Liver (tissue), 9 donors: ENCODE data around the gene SV2B. TPM values are rescaled to one million over a fixed set of nuclear protein-coding genes. Genes with fewer than 3 reads are reported as not detected.

ENCODE experiments used
- DNase-seq: peaks from one replicate; pipeline ENCODE4 v3.0.0-alpha.2; 2017; ENCODE audit warnings: low spot score
- H3K27ac ChIP-seq, 2 donors: one replicate each; pipeline ENCODE4 v1.7.0; 2013; ENCODE audit warnings: inconsistent platforms in 2 of 2, low read length in 2 of 2, control low read depth in 1 of 2, low read depth in 1 of 2, mild to moderate bottlenecking in 1 of 2
- H3K27me3 ChIP-seq, 4 donors: one replicate each; pipeline versions ENCODE4 v1.6.1 to v1.7.0; 2013; ENCODE audit warnings: low read length in 3 of 4, inconsistent platforms in 1 of 4, mild to moderate bottlenecking in 1 of 4, moderate library complexity in 1 of 4; ENCODE audit not compliant: control insufficient read depth in 4 of 4, insufficient read depth in 4 of 4
- H3K36me3 ChIP-seq, 4 donors: one replicate each; pipeline versions ENCODE4 v1.6.1 to v1.7.0; 2013; ENCODE audit warnings: low read length in 3 of 4, mild to moderate bottlenecking in 3 of 4, low read depth in 1 of 4, moderate library complexity in 1 of 4; ENCODE audit not compliant: control insufficient read depth in 4 of 4, insufficient read depth in 3 of 4
- H3K4me1 ChIP-seq, 4 donors: one replicate each; pipeline versions ENCODE4 v1.6.1 to v1.7.0; 2013; ENCODE audit warnings: low read length in 3 of 4, mild to moderate bottlenecking in 3 of 4, moderate library complexity in 1 of 4; ENCODE audit not compliant: control insufficient read depth in 4 of 4, insufficient read depth in 4 of 4
- H3K4me3 ChIP-seq, 3 donors: one replicate each; pipeline versions ENCODE4 v1.6.1 to v1.7.0; 2013; ENCODE audit warnings: low read length in 3 of 3, control low read depth in 1 of 3, low read depth in 1 of 3, mild to moderate bottlenecking in 1 of 3
- H3K9ac ChIP-seq, 2 donors: one replicate each; pipeline ENCODE4 v1.7.0; 2013; ENCODE audit warnings: low read length in 2 of 2, mild to moderate bottlenecking in 2 of 2, moderate library complexity in 2 of 2, control low read depth in 1 of 2, low read depth in 1 of 2
- H3K9me3 ChIP-seq, 4 donors: one replicate each; pipeline versions ENCODE4 v1.6.1 to v1.7.0; 2013; ENCODE audit warnings: low read length in 3 of 4; ENCODE audit not compliant: control insufficient read depth in 4 of 4
- EGR1 ChIP-seq, 2 donors: IDR thresholded peaks; 2 replicates each; pipeline ENCODE4 v1.6.1; 2016 to 2018; ENCODE audit warnings: antibody characterized with exemption in 2 of 2, low read depth in 2 of 2
- FOXA1 ChIP-seq: IDR thresholded peaks from 2 replicates; pipeline ENCODE4 v1.6.1; 2016; ENCODE audit warnings: antibody characterized with exemption
- FOXA2 ChIP-seq: IDR thresholded peaks from 2 replicates; pipeline ENCODE4 v1.6.1; 2016; ENCODE audit warnings: antibody characterized with exemption
- GABPA ChIP-seq, 2 donors: IDR thresholded peaks in 1 of 2; conservative IDR thresholded peaks in 1 of 2; 2 replicates each; pipeline ENCODE4 v1.6.1; 2016; ENCODE audit warnings: antibody characterized with exemption in 2 of 2, mild to moderate bottlenecking in 1 of 2, moderate library complexity in 1 of 2
- HNF4A ChIP-seq, 2 donors: conservative IDR thresholded peaks; 2 replicates each; pipeline ENCODE4 v1.6.1; 2016; ENCODE audit warnings: antibody characterized with exemption in 2 of 2, mild to moderate bottlenecking in 2 of 2
- HNF4G ChIP-seq: IDR thresholded peaks from 2 replicates; pipeline ENCODE4 v1.6.1; 2016; ENCODE audit warnings: antibody characterized with exemption
- JUND ChIP-seq, 2 donors: IDR thresholded peaks; 2 replicates each; pipeline ENCODE4 v1.6.1; 2016; ENCODE audit warnings: antibody characterized with exemption in 2 of 2
- MAX ChIP-seq: IDR thresholded peaks from 2 replicates; pipeline ENCODE4 v1.6.1; 2016; ENCODE audit warnings: antibody characterized with exemption
- NR2F2 ChIP-seq: IDR thresholded peaks from 2 replicates; pipeline ENCODE4 v1.6.1; 2016; ENCODE audit warnings: antibody characterized with exemption
- RAD21 ChIP-seq, 2 donors: IDR thresholded peaks; 2 replicates each; pipeline ENCODE4 v1.6.1; 2016; ENCODE audit warnings: antibody characterized with exemption in 2 of 2, mild to moderate bottlenecking in 2 of 2
- RXRA ChIP-seq, 2 donors: IDR thresholded peaks; 2 replicates each; pipeline ENCODE4 v1.6.1; 2017 to 2018; ENCODE audit warnings: antibody characterized with exemption in 2 of 2, mild to moderate bottlenecking in 1 of 2
- SP1 ChIP-seq: IDR thresholded peaks from 2 replicates; pipeline ENCODE4 v1.6.1; 2018; ENCODE audit warnings: antibody characterized with exemption, mild to moderate bottlenecking
- TAF1 ChIP-seq: conservative IDR thresholded peaks from 2 replicates; pipeline ENCODE4 v1.6.1; 2016; ENCODE audit warnings: antibody characterized with exemption, mild to moderate bottlenecking
- YY1 ChIP-seq: IDR thresholded peaks from 2 replicates; pipeline ENCODE4 v1.6.1; 2016; ENCODE audit warnings: antibody characterized with exemption, mild to moderate bottlenecking
- ZBTB33 ChIP-seq: IDR thresholded peaks from 2 replicates; pipeline ENCODE4 v1.6.1; 2016; ENCODE audit warnings: antibody characterized with exemption
- WGBS: extraction: QIAGEN DNeasy Blood & Tissue Kit; methylation state at CpG from one replicate; pipeline ENCODE4 v1.1.7; 2013; 5-methylcytosine and 5-hydroxymethylcytosine counted together
- polyA plus RNA-seq, 2 donors: library from polyadenylated mRNA; stranded (reverse) in 1 of 2; unstranded in 1 of 2; fragments of 200-250 nt in 1 of 2; fragments of >200 nt in 1 of 2; fragmentation: Nextera tagmentation in 1 of 2; extraction: Ambion mirVana in 1 of 2; gene quantifications; one replicate each; pipeline versions ENCODE4 v1.2.1 to v1.2.3, GENCODE V29; 2013 to 2015
- total RNA-seq, 2 donors: library from RNA; depleted of rRNA; stranded (reverse); fragments of >200 nt; gene quantifications; one replicate each; pipeline ENCODE4 v1.2.3, GENCODE V29; 2014
- TF ChIP-seq, protein P1 (sequence below): fragments of 150-350 bp; IDR thresholded peaks from 2 replicates; pipeline ENCODE4 v1.5.1; 2017; ENCODE audit warnings: improper control_type of control experiment, low read depth, low read length; ENCODE audit not compliant: missing input control
- TF ChIP-seq, protein P2 (sequence below): IDR thresholded peaks from 2 replicates; pipeline ENCODE4 v1.6.1; 2016; ENCODE audit warnings: antibody characterized with exemption, mild to moderate bottlenecking
- TF ChIP-seq, protein P3 (sequence below): IDR thresholded peaks from 2 replicates; pipeline ENCODE4 v1.6.1; 2016; ENCODE audit warnings: antibody characterized with exemption
- donor health status: healthy.
- donor health status: healthy.
- donor health status: healthy.
- donor health status: healthy.
- donor health status: healthy.

SV2B gene
- total and polyA plus RNA-seq, 4 donors = 0.08 to 0.16 (median 0.09) TPM; not detected in 1

GRCh38 chr15:91348752-91349500 lies 248.9 kb downstream of the SV2B start:
- no peak for TF ChIP-seq YY1
- TF ChIP-seq FOXA1 = no peak
- TF ChIP-seq GABPA (IDR thresholded peaks at IDR 0.05 in 1 of 2, conservative IDR thresholded peaks at IDR 0.05 in 1 of 2) = no peak
- no peak for TF ChIP-seq HNF4A (conservative IDR thresholded peaks at IDR 0.05)
- no peak for TF ChIP-seq HNF4G
- no peak for TF ChIP-seq FOXA2
- TF ChIP-seq ZBTB33 = no peak
- TF ChIP-seq SP1 = no peak
- TF ChIP-seq, protein P1, sequence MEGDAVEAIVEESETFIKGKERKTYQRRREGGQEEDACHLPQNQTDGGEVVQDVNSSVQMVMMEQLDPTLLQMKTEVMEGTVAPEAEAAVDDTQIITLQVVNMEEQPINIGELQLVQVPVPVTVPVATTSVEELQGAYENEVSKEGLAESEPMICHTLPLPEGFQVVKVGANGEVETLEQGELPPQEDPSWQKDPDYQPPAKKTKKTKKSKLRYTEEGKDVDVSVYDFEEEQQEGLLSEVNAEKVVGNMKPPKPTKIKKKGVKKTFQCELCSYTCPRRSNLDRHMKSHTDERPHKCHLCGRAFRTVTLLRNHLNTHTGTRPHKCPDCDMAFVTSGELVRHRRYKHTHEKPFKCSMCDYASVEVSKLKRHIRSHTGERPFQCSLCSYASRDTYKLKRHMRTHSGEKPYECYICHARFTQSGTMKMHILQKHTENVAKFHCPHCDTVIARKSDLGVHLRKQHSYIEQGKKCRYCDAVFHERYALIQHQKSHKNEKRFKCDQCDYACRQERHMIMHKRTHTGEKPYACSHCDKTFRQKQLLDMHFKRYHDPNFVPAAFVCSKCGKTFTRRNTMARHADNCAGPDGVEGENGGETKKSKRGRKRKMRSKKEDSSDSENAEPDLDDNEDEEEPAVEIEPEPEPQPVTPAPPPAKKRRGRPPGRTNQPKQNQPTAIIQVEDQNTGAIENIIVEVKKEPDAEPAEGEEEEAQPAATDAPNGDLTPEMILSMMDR = no peak
- TF ChIP-seq EGR1 (IDR thresholded peaks at IDR 0.05; ENCODE audit: low read depth in 2 of 2) = no peak
- no peak for TF ChIP-seq MAX
- no peak for TF ChIP-seq TAF1
- TF ChIP-seq JUND (IDR thresholded peaks at IDR 0.05) = no peak
- no peak for TF ChIP-seq RAD21 (IDR thresholded peaks at IDR 0.05)
- TF ChIP-seq RXRA (IDR thresholded peaks at IDR 0.05) = no peak
- TF ChIP-seq NR2F2 = no peak
- TF ChIP-seq, protein P2, sequence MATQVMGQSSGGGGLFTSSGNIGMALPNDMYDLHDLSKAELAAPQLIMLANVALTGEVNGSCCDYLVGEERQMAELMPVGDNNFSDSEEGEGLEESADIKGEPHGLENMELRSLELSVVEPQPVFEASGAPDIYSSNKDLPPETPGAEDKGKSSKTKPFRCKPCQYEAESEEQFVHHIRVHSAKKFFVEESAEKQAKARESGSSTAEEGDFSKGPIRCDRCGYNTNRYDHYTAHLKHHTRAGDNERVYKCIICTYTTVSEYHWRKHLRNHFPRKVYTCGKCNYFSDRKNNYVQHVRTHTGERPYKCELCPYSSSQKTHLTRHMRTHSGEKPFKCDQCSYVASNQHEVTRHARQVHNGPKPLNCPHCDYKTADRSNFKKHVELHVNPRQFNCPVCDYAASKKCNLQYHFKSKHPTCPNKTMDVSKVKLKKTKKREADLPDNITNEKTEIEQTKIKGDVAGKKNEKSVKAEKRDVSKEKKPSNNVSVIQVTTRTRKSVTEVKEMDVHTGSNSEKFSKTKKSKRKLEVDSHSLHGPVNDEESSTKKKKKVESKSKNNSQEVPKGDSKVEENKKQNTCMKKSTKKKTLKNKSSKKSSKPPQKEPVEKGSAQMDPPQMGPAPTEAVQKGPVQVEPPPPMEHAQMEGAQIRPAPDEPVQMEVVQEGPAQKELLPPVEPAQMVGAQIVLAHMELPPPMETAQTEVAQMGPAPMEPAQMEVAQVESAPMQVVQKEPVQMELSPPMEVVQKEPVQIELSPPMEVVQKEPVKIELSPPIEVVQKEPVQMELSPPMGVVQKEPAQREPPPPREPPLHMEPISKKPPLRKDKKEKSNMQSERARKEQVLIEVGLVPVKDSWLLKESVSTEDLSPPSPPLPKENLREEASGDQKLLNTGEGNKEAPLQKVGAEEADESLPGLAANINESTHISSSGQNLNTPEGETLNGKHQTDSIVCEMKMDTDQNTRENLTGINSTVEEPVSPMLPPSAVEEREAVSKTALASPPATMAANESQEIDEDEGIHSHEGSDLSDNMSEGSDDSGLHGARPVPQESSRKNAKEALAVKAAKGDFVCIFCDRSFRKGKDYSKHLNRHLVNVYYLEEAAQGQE = no peak
- TF ChIP-seq, protein P3, sequence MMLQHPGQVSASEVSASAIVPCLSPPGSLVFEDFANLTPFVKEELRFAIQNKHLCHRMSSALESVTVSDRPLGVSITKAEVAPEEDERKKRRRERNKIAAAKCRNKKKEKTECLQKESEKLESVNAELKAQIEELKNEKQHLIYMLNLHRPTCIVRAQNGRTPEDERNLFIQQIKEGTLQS = no peak
- peaks cover 0 to 2% (median 0%) of the 10 kb centered on the region in 4 donors for H3K27me3 ChIP-seq
- no peaks in the 10 kb centered on the region for H3K4me1 ChIP-seq
- no peak overlapping the region for H3K9ac ChIP-seq
- no peak for DNase-seq
- no peak overlapping the region for H3K27ac ChIP-seq
- 60% methylated on average over 3 of the region's 3 CpGs for WGBS
- no peaks in the 10 kb centered on the region for H3K9me3 ChIP-seq
- H3K4me3 ChIP-seq = no peak overlapping the region
- H3K36me3 ChIP-seq = no peaks in the 10 kb centered on the region

Other genes starting within 250 kb of the SV2B start
- 100 to 1,000 TPM; 124 to 204 TPM for gene FURIN, start 231.7 kb upstream of the SV2B start, total RNA-seq
- gene FURIN, start 231.7 kb upstream of the SV2B start, polyA plus RNA-seq = 100 to 1,000 TPM; 102 to 258 TPM
- 10 to 100 TPM; 42.8 to 43.1 TPM for gene FES, start 215.8 kb upstream of the SV2B start, total RNA-seq
- 10 to 100 TPM; 12.1 to 14.7 TPM for gene FES, start 215.8 kb upstream of the SV2B start, polyA plus RNA-seq
- gene MAN2A2, start 197.0 kb upstream of the SV2B start, total RNA-seq = 100 to 1,000 TPM in 1 of 2 donors, 10 to 100 TPM in 1; 73.9 to 111 TPM
- gene MAN2A2, start 197.0 kb upstream of the SV2B start, polyA plus RNA-seq = 10 to 100 TPM; 17.3 to 27.8 TPM
- gene HDDC3, start 167.7 kb upstream of the SV2B start, total RNA-seq = 10 to 100 TPM; 12.5 to 15.3 TPM
- 10 to 100 TPM; 12.9 to 15.4 TPM for gene HDDC3, start 167.7 kb upstream of the SV2B start, polyA plus RNA-seq
- gene UNC45A, start 165.0 kb upstream of the SV2B start, total RNA-seq = 10 to 100 TPM; 30.4 to 31.2 TPM
- gene UNC45A, start 165.0 kb upstream of the SV2B start, polyA plus RNA-seq = 10 to 100 TPM; 13.9 to 19.5 TPM
- 10 to 100 TPM in 1 of 2 donors, 1 to 10 TPM in 1; 4.1 to 13.3 TPM for gene RCCD1, start 145.4 kb upstream of the SV2B start, total RNA-seq
- gene RCCD1, start 145.4 kb upstream of the SV2B start, polyA plus RNA-seq = 1 to 10 TPM; 3.6 to 4.6 TPM
- gene PRC1, start 105.7 kb upstream of the SV2B start, total RNA-seq = 100 to 1,000 TPM in 1 of 2 donors, 1 to 10 TPM in 1; 2.2 to 128 TPM
- 1 to 10 TPM; 2.1 to 9.1 TPM for gene PRC1, start 105.7 kb upstream of the SV2B start, polyA plus RNA-seq
- gene VPS33B, start 77.7 kb upstream of the SV2B start, total RNA-seq = 1 to 10 TPM; 1.3 to 8.9 TPM
- gene VPS33B, start 77.7 kb upstream of the SV2B start, polyA plus RNA-seq = 1 to 10 TPM; 4.2 to 4.9 TPM